HG03520 (cell line): Measurements from ENCODE around the gene SLCO1B3.
"Not testable (repeated sequence)": the region's sequence is repeated elsewhere in the genome, so short reads cannot be mapped to it uniquely, and the experiment has no call there.

Experiments used
- ATAC-seq: cut with Tn5 transposase; IDR thresholded peaks from one replicate; pipeline ENCODE4 v1.9.1; 2021; ENCODE audit warnings: mild to moderate bottlenecking, moderate library complexity; ENCODE audit not compliant: unreplicated experiment

Gene SLCO1B3, protein sequence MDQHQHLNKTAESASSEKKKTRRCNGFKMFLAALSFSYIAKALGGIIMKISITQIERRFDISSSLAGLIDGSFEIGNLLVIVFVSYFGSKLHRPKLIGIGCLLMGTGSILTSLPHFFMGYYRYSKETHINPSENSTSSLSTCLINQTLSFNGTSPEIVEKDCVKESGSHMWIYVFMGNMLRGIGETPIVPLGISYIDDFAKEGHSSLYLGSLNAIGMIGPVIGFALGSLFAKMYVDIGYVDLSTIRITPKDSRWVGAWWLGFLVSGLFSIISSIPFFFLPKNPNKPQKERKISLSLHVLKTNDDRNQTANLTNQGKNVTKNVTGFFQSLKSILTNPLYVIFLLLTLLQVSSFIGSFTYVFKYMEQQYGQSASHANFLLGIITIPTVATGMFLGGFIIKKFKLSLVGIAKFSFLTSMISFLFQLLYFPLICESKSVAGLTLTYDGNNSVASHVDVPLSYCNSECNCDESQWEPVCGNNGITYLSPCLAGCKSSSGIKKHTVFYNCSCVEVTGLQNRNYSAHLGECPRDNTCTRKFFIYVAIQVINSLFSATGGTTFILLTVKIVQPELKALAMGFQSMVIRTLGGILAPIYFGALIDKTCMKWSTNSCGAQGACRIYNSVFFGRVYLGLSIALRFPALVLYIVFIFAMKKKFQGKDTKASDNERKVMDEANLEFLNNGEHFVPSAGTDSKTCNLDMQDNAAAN

DNA sequence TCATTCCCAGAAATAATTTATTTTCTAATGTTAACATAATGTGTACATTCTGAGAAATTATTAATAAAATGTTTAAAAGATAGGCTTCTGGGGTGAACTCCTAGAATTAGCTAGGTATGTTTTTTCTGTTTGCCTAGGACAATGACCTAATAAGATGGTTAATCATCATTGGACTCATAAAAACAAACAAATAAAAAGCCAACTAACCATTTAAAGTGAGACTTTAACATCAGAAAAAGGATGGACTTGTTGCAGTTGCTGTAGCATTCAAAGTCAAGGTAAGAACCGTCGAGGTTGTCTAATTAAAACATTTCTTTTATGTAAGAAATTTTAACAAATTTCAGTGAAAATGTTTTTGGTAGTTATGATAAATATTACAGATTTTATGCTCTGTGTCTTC lies at the start of gene SLCO1B3:
Gene SLCO1B3, plus strand, starts transcription at position 219 of the 400 bp plus-strand sequence. CDS start 5,034 bp downstream, outside the sequence.
- ATAC-seq = no peak

DNA sequence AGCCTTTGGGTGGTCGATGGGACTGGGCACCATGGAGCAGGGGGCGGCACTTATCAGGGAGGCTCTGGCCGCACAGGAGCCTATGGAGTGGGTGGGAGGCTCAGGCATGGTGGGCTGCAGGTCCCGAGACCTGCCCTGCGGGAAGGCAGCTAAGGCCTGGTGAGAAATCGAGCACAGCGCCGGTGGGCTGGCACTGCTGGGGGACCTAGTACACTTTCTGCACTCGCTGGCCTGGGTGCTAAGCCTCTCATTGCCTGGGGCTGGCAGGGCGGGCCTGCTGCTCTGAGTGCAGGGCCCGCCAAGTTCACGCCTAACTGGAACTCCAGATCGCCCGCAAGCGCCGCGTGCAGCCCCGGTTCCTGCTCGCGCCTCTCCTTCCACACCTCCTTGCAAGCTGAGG lies 33.1 kb upstream of the SLCO1B3 start:
- no peak for ATAC-seq

DNA sequence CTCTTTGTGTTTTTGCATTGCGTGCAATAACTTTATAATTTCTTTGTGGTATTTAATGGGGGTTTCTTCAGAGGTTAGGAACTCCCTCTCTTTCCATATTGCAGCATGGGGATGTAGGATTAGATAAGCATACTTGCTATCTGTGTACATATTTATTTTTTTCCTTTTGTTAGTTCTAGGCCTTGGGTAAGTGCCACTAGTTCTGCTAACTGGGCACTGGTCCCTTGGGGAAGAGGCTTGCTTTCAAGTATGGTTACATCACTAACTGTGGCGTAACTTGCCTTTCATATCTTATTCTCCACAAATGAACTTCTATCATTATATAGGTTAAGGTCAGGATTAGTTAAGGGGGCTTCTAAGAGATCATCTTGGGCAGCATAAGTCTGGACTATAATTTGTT lies 31.5 kb upstream of the SLCO1B3 start:
- no peak for ATAC-seq

DNA sequence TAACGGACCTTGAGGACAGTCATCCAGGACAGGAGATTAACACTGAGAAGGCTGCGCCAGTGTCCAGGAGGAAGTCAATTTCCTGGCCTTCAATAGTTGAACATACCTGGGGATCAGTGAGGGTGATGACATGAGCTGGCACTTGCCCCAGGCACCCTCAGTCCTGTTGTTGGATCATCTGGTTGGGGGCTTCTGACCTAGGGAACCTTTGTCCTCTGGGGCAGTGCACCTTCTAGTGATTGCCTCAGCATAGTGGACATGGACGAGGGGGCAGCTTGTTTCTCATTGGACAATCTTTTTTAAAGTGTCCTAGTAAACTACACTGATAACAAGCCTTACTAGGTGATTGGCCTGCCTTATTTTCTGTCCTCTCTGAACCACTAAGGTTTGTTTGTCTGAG lies 30.5 kb upstream of the SLCO1B3 start:
- not testable (repeated sequence) for ATAC-seq

DNA sequence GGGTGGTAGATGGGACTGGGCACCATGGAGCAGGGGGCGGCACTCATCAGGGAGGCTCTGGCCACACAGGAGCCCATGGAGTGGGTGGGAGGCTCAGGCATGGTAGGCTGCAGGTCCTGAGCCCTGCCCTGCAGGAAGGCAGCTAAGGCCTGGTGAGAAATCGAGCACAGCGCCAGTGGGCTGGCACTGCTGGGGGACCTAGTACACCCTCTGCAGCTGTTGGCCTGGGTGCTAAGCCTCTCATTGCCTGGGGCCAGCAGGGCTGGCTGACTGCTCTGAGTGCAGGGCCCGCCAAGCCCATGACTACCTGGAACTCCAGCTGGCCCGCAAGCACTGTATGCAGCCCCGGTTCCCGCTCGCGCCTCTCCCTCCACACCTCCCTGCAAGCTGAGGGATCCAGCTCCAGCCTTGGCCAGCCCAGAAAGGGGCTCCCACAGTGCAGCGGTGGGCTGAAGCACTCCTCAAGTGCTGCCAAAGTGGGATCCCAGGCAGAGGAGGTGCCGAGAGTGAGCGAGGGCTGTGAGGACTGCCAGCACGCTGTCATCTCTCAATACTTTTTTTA lies 26.6 kb upstream of the SLCO1B3 start:
- not testable (repeated sequence) for ATAC-seq

DNA sequence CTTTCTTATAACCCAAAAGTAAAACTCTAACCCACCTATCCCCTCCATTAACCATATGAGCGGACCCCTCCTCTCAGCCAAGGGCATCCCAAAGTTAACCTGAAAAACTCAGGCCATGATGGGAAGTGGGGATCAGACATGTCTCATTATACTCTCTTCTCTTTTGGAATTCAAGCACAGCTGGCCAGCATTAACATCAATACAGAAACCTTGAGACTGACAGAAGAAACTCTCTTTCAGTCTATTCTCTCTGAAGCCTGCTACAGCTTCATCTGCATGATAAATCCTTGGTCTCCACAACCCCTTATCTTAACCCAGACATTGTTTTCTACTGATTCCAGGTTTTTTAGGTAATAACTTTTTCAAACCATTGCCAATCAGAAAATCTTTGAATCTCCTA lies 17.5 kb upstream of the SLCO1B3 start:
- no peak for ATAC-seq

DNA sequence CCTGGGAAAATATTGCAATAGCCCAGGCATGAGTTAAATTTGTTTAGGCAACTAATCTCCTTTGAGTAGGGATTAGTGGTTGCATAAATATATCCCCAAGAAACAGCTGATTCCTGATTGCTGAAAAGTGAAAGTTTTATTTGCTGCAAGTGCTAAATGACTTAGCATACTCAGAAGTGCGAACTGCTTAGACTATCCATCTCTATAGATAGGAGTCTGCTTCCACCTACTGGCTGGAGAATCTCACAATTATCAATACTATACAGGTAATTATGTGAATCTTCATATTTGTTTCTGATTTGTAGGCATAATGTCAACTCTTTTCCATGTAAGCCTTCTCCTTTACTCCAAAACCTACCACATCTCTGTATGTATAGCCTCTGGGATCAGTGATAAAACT lies 12.0 kb upstream of the SLCO1B3 start:
- no peak for ATAC-seq

DNA sequence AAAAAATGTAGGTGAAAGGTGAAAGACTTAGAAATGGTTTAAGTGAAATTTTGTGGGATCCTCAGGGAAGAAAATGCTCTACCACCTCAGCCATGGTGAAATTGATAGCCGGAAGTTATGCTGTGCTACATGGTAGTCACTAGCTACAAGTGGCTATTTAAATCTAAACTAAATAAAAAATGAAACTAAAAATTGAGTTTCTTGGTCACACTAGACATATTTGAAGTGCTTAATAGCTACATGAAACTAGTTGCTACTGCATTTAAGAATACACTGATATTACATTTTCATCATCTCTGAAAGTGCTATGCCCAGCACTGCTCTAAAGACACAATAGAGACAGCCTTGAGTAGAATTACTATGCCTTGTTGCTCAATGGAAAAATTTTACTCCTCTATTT lies 10.3 kb upstream of the SLCO1B3 start:
- no peak for ATAC-seq

DNA sequence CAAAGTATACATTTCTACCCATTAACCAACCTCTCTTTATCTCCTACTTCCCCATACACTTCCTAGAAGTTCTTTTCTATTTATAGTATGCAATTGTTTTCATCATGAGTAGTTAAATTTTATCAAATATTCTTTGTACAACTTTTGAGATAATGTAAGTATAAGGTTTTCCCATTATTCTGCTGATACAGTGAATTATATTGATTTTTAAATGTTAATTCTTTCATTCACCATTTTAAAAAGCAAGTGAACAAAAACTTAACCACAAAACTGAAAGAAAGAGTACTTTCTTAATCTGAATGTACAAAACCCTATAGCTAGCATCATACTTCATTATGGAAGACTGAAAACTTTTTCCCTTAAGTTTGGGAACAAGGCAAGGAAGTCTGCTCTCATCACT lies 9.5 kb upstream of the SLCO1B3 start:
- ATAC-seq = no peak

DNA sequence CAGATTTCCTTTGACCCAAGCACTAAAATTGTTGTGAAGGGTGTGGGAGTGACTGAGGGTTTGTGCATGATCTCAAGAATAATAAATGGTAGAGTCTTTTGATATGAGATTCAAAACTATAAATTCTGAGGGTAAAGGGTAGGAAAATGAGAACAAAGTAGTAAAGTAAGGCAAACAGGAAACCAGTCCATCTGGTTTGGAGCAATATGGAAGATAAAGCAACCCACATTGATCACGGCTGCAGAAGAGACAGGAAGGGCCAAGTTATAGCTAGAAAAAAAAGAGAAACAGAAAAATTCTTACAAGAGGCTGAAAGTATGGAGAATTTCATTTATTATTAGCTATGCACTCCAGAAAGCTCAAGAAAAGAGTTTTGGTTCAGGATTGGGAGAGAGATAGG lies 4.6 kb upstream of the SLCO1B3 start:
- ATAC-seq = no peak

DNA sequence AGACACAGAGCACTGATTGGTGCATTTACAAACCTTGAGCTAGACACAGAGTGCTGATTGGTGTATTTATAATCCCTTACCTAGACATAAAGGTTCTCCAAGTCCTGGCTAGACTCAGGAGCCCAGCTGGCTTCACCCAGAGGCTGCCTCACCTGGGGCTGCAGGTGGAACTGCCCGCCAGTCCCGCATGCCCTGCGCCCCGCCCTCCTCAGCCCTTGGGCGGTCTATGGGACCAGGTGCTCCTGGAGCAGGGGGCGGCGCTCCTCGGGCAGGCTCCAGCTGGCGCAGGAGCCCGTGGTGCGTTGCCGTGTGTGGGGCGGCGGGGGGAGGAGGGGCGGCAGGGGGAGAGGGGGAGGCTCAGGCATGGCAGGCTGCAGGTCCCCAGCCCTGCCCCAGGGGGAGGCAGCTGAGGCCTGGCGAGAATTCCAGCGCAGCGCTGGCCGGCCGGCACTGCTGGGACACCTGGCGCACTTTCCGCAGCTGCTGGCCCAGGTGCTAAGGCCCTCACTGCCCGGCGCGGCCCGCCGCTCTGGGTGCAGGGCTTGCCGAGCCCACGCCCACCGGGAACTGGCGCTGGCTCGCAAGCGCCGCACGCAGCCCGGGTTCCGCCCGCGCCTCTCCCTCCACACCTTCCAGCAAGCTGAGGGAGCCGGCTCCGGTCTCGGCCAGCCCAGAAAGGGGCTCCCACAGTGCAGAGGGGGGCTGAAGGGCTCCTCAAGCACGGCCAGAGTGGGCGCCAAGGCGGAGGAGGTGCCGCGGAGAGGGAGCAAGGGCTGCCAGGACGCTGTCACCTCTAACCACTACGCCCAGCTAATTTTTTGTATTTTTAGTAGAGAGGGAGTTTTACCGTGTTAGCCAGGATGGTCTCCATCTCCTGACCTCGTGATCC lies 3.1 kb upstream of the SLCO1B3 start:
- ATAC-seq = no peak

DNA sequence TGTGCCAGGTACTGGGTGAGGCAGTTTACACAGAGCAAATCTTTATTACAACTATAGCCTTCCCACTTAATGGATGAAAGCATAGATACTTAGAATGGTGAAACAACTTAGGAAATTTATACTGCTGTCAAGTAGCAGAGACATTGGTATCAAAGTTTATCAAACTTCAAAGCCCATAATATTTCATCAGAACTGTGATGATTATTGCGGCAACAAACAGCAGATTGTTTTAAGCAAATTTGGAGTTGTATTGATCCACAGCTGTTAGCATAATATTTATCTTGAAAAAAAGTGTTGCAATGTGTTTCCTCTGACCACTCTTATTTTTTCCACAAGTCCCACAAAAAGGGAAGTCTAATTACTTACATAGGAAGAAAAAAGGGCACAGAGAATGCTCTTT lies 2.0 kb upstream of the SLCO1B3 start:
- ATAC-seq = no peak

DNA sequence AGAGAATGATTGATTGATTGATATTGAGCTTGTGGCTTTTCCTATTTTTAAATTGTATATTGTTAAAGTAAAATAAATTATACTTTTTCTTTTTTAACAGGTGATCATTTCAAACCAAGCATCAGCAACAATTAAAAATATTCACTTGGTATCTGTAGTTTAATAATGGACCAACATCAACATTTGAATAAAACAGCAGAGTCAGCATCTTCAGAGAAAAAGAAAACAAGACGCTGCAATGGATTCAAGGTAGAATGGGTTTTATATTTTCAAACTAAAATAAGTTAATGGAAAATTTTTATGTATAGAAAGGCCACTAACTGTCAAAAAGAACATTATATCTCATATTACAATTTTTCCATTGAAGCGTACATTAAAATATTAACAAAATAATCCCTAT lies 5.1 kb downstream of the SLCO1B3 start:
- ATAC-seq = no peak

DNA sequence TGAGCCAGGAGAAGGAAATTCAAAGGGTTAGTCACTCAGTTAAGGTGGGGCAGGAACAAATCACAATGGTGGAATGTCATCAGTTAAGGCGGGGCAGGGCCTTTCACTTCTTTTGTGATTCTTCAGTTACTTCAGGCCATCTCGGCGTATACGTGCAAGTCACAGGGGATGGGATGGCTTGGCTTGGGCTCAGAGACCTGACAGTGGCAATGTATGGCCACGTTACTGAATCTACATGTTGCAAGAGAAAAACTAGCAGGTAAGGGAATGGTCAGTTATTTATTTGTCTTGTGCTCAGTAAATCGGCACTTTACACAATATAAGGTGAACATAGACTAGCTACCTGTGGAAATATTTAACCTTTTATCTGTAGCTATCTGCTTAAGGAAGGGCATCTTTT lies 11.9 kb downstream of the SLCO1B3 start:
- no peak for ATAC-seq

DNA sequence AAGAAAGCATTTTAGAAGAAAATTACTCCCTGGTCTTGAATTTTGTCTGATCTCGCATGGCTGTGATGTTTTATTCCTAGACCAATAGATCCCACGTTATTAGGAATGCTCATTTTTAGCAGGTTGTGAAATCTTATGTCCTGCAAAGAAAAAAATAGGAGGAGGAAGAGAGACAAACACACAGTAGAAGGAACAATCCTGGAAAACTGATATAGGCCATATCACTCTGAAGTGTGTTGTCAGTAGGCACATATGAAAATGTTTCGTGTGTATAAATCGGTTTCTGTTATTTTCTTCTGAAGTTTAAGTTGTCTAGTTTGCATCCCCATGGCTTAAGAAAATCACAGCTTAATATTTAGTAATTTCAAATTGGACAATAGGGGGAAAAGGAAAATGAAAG lies 12.4 kb downstream of the SLCO1B3 start:
- ATAC-seq = no peak

DNA sequence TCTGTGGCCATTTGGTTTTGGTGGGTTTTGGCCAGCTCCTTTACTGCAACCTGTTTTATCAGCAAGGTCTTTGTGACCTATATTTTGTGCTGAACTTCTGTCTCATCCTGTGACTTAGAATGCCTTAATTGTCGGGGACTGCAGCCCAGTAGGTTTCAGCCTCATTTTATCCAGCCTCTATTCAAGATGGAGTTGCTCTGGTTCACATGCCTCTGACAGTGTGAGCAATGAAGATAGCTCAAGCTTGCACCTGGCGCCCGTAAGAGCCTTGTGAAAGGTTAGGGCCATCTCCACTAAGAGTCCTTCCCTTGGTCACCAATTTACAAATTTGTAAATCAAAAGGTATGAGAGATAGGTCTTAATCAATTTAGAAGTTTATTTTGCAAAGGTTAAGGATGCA lies 19.4 kb downstream of the SLCO1B3 start:
- no peak for ATAC-seq

DNA sequence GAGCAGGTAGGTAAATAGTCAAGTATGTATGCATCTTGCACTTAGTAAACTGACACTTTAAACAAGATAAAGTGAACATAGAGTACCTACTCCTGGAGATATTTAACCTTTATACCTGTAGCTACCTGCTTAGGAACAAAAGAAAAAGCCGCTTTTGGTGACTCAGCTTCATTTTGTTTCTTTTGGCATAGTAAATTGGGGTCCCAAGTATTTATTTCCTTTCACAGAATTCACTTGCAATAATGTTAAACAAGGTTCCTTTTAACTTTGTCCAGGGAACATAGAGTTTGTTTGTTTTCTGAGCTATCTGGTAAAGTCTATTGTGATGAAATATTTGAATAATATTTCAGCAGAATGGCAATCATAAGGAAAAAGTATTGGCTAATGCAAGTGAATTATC lies 20.0 kb downstream of the SLCO1B3 start:
- ATAC-seq = no peak

DNA sequence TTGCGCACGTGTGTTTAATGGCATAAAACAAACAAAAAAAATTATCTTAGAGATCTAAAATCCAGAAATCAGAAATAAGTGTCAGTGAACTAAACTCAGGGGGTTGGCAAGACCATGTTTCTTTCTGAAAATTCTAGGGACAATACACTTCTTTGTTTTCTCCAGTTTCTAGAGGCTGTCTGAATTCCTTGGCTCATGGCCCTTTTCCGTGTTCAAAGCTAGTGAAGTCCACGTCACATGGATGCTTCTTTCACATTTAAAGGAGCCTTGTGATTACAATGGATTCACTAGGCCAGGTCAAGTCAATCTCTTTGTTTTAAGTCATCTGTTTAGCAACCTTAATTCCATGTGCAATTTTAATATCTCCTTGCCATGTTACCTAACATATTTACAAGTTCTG lies 22.4 kb downstream of the SLCO1B3 start:
- no peak for ATAC-seq

DNA sequence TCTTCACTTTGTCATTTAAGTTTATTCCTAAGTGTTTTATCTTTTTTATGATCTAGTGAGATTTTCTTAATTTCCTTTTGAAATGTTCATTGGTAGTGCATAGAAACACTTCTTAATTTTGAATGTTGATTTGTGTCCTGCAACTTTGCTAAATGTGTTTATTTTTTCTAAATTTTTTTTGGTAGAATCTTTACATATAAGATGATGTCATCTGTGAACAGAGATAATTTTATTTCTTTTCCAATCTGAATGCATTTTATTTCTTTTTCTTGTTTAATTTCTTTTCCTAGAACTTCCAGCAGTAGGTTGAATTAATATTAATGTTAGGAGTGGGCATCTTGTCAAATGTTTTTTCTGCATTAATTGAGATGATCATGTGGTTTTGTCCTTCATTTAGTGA lies 42.1 kb downstream of the SLCO1B3 start:
- no peak for ATAC-seq

DNA sequence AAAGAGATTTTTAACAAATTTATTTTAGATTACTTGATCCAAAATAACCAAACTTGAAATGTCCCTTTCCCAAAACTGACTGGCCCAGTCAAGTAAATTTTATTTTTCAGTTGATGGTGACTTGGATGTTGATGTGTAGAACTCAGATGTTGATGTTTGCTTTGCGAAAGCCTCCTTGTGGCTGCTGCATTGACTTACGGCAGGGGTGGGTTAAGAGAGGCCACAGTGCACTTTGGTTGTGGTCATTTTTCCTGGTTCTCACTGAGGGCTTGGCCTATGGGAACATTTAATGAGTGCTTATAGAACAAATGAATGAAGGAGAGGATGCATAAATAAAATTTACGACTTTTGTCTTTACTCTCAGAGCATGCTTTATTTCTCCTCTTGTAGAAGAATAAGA lies 52.6 kb downstream of the SLCO1B3 start:
- no peak for ATAC-seq

DNA sequence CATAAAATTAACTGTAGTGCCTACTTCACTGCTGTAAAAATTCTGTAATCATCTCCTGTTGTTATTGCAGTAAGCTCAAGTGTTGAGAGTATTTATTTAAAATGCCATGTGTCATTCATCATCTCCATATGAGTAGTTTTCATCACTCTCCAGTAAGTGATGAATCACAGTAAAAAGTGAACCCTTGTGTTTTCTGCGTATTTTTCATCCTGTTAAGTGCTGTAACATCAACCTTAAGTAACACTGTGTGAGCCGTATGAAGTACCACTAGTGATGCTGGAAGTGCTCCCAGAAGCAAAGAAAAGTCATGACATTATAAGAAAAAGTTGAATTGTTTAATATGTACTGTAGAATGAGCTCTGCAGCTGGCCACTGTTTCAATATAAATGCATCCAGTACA lies 55.4 kb downstream of the SLCO1B3 start:
- ATAC-seq = no peak
